Mucosa of rectum (tissue), 2 donors: ENCODE results near the gene CCDC92B.
A peak's percentile ranks its signal among the peaks of the same experiment; 100 is the strongest.
"Not testable (repeated sequence)": the region's sequence is repeated elsewhere in the genome, so short reads cannot be mapped to it uniquely, and the experiment has no call there.

Source experiments
- H3K27ac ChIP-seq, 2 donors: one replicate each; pipeline ENCODE4 v1.7.0; 2013; ENCODE audit warnings: inconsistent platforms in 2 of 2, low read depth in 2 of 2, low read length in 2 of 2
- H3K27me3 ChIP-seq, 2 donors: one replicate each; pipeline ENCODE4 v1.7.0; 2013; ENCODE audit warnings: low read length in 2 of 2; ENCODE audit not compliant: control insufficient read depth in 2 of 2, insufficient read depth in 2 of 2
- H3K36me3 ChIP-seq, 2 donors: one replicate each; pipeline ENCODE4 v1.7.0; 2013; ENCODE audit warnings: low read length in 2 of 2; ENCODE audit not compliant: control insufficient read depth in 2 of 2, insufficient read depth in 2 of 2
- H3K4me1 ChIP-seq, 2 donors: one replicate each; pipeline ENCODE4 v1.7.0; 2013; ENCODE audit warnings: low read length in 2 of 2, mild to moderate bottlenecking in 1 of 2; ENCODE audit not compliant: control insufficient read depth in 2 of 2, insufficient read depth in 2 of 2
- H3K4me3 ChIP-seq, 2 donors: one replicate each; pipeline ENCODE4 v1.7.0; 2013; ENCODE audit warnings: low read length in 2 of 2
- H3K9ac ChIP-seq, 2 donors: one replicate each; pipeline ENCODE4 v1.7.0; 2013; ENCODE audit warnings: low read length in 2 of 2, low read depth in 1 of 2, mild to moderate bottlenecking in 1 of 2
- H3K9me3 ChIP-seq, 2 donors: one replicate each; pipeline ENCODE4 v1.7.0; 2013; ENCODE audit warnings: low read length in 2 of 2; ENCODE audit not compliant: control insufficient read depth in 2 of 2
- donor health status: healthy.
- donor health status: Normal muscosa, but diverticular disease.

CCDC92B gene

GRCh38 chr17:2792366-2793169 is 43.1 kb upstream of the CCDC92B start:
- H3K36me3 ChIP-seq: no peaks in the 10 kb centered on the region
- H3K27ac ChIP-seq: no peak overlapping the region
- H3K4me3 ChIP-seq: no peak overlapping the region
- H3K27me3 ChIP-seq: no peaks in the 10 kb centered on the region
- peaks cover 23 to 24% of the 10 kb centered on the region in 2 donors for H3K4me1 ChIP-seq
- no peak overlapping the region for H3K9ac ChIP-seq
- H3K9me3 ChIP-seq: no peaks in the 10 kb centered on the region

- Histone ChIP-seq H3K9ac (no peak overlapping the region), H3K4me3 (no peak overlapping the region), H3K9me3 (no peaks in the 10 kb centered on the region), H3K27me3 (no peaks in the 10 kb centered on the region), H3K27ac (no peak overlapping the region), H3K36me3 (no peaks in the 10 kb centered on the region), H3K4me1 (no peaks in the 10 kb centered on the region)
Observed at GRCh38 chr17:2789700-2790099, 40.2 kb upstream of the CCDC92B start.

DNA sequence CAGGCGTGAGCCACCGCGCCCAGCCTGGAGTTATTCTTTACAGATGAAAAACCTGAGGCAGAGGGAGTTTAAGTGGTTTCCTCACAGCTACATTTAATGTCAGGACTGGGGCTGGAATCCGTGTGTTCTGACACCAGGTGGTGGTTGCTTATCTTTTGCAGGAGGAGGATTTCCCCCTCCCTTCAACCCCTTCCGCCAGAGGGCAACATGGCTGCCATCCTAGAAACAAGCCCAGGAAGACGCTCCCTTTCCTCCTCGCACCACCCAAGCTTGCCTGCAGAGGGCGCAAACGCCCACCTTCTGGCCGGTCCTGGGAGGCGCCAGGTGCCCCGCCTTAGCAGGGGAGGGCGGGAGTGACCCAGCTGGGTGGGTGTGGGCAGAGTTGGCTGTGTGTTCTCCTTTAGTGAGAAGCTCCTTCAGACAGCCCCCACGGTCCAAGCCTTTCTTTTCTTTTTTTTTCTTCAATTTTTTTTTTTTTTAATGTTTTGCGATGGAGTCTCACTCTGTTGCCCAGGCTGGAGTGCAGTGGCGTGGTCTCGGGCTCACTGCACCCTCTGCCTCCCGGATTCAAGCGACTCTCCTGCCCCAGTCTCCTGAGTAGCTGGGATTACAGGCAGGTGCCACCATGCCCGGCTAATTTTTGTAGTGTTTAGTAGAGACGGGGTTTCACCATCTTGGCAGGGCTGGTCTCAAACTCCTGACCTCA is 36.9 kb upstream of the CCDC92B start:
- H3K27me3 ChIP-seq: no peaks in the 10 kb centered on the region
- H3K9ac ChIP-seq: peak overlapping the region in 1 of 2 donors; percentile 8
- no peaks in the 10 kb centered on the region for H3K4me1 ChIP-seq
- H3K27ac ChIP-seq: peak overlapping the region; percentile 40 to 62
- H3K36me3 ChIP-seq: no peaks in the 10 kb centered on the region
- no peak overlapping the region for H3K4me3 ChIP-seq
- no peaks in the 10 kb centered on the region for H3K9me3 ChIP-seq

DNA sequence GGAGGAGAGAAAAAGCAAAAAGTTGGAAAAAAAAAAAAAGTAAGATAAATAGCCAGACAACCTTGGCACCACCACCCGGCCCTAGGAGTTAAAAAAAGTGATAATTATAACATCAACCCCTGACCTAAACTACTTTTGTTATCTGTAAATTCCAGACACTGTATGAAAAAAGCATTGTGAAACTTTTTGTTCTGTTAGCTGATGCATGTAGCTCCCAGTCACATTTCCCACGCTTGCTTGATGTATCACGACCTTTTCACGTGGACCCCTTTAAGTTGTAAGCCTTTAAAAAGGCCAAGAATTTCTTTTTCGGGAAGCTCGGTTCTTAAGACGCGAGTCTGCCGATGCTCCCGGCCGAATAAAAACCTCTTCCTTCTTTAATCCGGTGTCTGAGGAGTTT is 35.9 kb upstream of the CCDC92B start:
- not testable (repeated sequence) for H3K4me1 ChIP-seq, H3K9me3 ChIP-seq, H3K27ac ChIP-seq

GRCh38 chr17:2784864-2785263 is 35.4 kb upstream of the CCDC92B start:
- no peaks in the 10 kb centered on the region for H3K27me3 ChIP-seq
- H3K36me3 ChIP-seq: peaks cover 0 to 2% of the 10 kb centered on the region in 2 donors
- peaks cover 0 to under 1% of the 10 kb centered on the region in 2 donors for H3K4me1 ChIP-seq
- H3K9ac ChIP-seq: no peak overlapping the region
- H3K27ac ChIP-seq: no peak overlapping the region
- H3K9me3 ChIP-seq: no peaks in the 10 kb centered on the region
- no peak overlapping the region for H3K4me3 ChIP-seq

More for the DNA sequence above, 35.9 kb upstream of the CCDC92B start:
- not testable (repeated sequence) for H3K9ac ChIP-seq, H3K27me3 ChIP-seq, H3K4me3 ChIP-seq, H3K36me3 ChIP-seq

GRCh38 chr17:2783310-2784030 is 34.0 kb upstream of the CCDC92B start:
- peaks cover 0 to 2% of the 10 kb centered on the region in 2 donors for H3K36me3 ChIP-seq
- H3K9ac ChIP-seq: no peak overlapping the region
- H3K27me3 ChIP-seq: no peaks in the 10 kb centered on the region
- H3K27ac ChIP-seq: no peak overlapping the region
- H3K4me1 ChIP-seq: peaks cover 0 to 3% of the 10 kb centered on the region in 2 donors
- H3K4me3 ChIP-seq: no peak overlapping the region
- no peaks in the 10 kb centered on the region for H3K9me3 ChIP-seq

DNA sequence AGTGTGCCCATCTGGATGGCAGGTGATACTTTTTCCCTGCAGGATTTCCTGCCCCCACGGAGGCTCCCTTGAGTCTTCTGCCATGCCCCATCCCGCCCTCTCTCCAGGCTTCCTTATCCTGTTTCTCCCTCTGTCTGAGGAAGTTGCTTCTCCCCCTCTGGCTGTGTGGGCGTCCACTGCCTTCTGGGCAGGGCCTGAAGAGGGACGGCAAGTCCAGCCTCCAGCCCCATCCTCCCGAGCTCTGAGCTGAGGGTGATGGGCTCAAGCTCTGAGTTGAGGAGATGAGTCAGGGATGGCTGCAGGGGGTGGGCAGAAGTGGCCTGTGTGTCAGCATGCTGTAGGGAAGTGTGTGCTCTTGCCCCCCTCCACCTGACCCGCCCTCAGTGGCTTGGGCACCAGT is 32.6 kb upstream of the CCDC92B start:
- H3K9me3 ChIP-seq: no peaks in the 10 kb centered on the region
- H3K27ac ChIP-seq: no peak overlapping the region
- no peak overlapping the region for H3K9ac ChIP-seq
- peaks cover 2 to 3% of the 10 kb centered on the region in 2 donors for H3K4me1 ChIP-seq
- H3K27me3 ChIP-seq: peaks cover 0 to 6% of the 10 kb centered on the region in 2 donors
- peaks cover 0 to 2% of the 10 kb centered on the region in 2 donors for H3K36me3 ChIP-seq
- H3K4me3 ChIP-seq: no peak overlapping the region

DNA sequence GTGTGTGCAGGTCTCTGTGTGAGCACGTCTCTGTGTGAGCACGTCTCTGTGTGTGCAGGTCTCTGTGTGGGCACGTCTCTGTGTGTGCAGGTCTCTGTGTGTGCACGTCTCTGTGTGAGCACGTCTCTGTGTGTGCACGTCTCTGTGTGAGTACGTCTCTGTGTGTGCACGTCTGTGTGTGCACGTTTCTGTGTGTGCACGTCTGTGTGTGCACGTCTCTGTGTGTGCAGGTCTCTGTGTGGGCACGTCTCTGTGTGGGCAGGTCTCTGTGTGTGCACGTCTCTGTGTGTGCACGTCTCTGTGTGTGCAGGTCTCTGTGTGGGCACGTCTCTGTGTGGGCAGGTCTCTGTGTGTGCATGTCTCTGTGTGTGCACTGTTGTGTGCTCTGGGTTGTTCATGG is 32.1 kb upstream of the CCDC92B start:
- H3K4me3 ChIP-seq, H3K36me3 ChIP-seq, H3K27me3 ChIP-seq, H3K27ac ChIP-seq, H3K9me3 ChIP-seq, H3K4me1 ChIP-seq, H3K9ac ChIP-seq: not testable (repeated sequence)

GRCh38 chr17:2780931-2781454 is 31.5 kb upstream of the CCDC92B start:
- Histone ChIP-seq H3K27ac (no peak overlapping the region), H3K27me3 (peaks cover 0 to 6% of the 10 kb centered on the region in 2 donors), H3K4me3 (no peak overlapping the region), H3K4me1 (peaks cover 3 to 5% of the 10 kb centered on the region in 2 donors), H3K36me3 (peaks cover 0 to 2% of the 10 kb centered on the region in 2 donors), H3K9me3 (no peaks in the 10 kb centered on the region), H3K9ac (no peak overlapping the region)

- Histone ChIP-seq H3K27ac (no peak overlapping the region), H3K9ac (no peak overlapping the region), H3K36me3 (peaks cover 0 to 2% of the 10 kb centered on the region in 2 donors), H3K27me3 (peaks cover 0 to 9% of the 10 kb centered on the region in 2 donors), H3K4me1 (peaks cover 3 to 5% of the 10 kb centered on the region in 2 donors), H3K4me3 (no peak overlapping the region), H3K9me3 (no peaks in the 10 kb centered on the region)
Observed at GRCh38 chr17:2780256-2780655, 30.8 kb upstream of the CCDC92B start.
